HG02623 (cell line): Measurements from ENCODE around the gene SCYL1.
"Not testable (repeated sequence)": the region's sequence is repeated elsewhere in the genome, so short reads cannot be mapped to it uniquely, and the experiment has no call there.

ENCODE experiments used
- ATAC-seq: cut with Tn5 transposase; IDR thresholded peaks from one replicate; pipeline ENCODE4 v1.9.1; 2021; ENCODE audit warnings: moderate library complexity; ENCODE audit not compliant: unreplicated experiment

SCYL1 gene

DNA sequence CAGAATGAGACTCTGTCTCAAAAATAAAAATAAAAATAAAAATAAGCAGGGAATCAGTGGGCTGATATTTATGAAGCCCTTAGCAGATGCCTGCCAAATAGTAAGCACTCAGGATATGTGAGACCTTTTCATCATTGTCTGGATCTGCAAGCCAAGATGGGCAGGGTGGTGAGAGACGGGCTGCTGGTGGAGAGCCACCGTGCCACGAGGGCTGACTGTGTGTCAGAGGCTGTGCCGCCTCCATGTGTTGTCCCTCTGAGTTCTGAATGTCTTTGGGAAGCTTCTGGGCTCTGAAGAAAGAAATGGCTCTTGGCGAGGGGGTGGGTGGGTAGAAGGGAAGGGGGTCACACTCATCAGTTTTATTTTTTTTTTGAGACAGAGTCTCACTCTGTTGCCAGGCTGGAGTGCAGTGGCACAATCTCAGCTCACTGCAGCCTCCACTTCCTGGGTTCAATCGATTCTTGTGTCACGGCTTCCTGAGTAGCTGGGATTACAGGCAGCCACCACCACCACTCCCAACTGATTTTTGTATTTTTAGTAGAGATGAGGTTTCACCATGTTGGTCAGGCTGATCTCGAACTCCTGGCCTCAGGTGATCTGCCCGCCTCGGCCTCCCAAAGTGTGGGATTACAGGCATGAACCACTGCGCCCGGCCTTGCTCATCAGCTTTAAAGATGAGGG is 40.1 kb downstream of the SCYL1 start:
- not testable (repeated sequence) for ATAC-seq

DNA sequence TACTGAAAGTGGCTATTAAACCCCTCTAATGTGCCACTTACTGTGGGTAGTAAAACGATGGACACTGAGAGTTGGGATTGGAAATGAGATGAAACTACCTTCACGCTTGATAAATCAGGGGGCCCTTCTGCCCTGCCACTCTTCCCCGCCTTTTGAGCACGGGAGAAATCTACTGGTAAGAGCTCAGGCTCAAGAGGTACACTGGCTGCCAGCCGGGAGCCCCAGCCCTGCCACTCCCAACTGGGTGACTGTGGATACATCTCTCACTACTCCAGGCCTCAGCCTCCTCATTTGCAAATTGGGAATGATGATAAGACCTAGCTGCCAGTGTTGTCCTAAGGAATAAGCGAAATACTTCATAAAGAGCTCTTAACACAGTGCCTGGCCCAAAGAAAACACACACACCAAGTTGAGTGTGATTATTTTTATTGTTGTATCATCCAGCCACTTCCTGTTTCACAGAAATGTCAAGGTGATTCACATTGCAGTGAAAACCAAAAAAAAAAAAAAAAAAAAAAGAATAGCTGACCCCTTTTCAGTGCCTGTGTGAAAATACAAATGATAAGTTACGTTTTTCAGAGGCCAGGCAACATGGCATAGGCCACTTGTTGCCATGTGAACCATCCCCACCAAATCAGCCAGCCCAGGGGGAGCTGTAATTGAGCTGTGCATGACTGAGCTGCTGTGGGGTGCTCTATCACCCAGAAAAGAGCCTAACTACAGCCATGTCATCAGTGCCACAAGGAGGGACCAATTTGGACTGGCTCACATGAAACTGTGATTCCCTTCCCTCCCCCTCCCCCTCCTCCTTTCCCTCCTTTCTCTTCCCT is 41.0 kb downstream of the SCYL1 start:
- no peak for ATAC-seq

DNA sequence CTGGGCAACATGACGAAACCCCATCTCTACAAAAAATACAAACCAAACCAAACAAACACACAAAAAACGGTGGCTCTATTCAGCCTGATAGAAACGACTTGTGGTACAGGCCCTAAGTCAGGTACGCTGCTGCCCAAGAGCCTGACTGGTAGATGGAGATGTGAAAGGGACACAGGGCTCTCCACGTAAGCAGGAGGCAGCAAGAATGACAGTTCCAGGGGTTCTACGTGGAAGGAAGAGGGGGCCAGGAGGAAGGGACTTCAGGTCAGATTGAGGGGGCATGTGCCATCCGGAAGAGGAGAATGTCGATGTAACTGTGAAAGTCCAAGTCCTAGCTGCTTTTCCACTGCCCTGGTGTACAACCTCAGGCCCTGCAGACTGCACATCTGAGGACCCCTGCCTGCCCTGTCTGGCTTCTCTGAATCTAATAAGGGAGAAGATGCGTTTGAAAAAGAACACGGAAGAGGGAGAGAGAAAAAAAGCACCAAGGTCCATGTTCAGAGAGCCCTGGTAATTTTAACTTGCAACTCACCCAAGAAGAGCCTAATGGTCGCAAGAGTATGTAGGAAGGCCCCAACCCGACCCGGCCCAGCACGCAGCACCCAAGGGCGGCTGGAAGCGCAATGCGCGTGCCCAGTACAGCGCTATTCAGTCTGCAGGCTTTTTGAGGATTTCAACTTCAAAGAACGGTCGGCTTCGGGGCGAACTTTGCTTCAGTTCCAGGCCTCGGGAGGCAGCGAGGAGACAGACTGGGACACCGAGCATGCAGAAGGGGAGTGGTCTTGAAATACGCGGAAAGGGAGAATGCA is 44.5 kb downstream of the SCYL1 start:
- no peak for ATAC-seq

GRCh38 chr11:65569973-65570918 is 45.4 kb downstream of the SCYL1 start, which contains the start of gene ZNRD2:
TSS of gene ZNRD2 (plus strand) at chr11:65570477. CDS start at chr11:65570492, 15 bp downstream.
- peak; percentile 49 for ATAC-seq

GRCh38 chr11:65571420-65571819 is 46.5 kb downstream of the SCYL1 start:
- ATAC-seq: no peak

DNA sequence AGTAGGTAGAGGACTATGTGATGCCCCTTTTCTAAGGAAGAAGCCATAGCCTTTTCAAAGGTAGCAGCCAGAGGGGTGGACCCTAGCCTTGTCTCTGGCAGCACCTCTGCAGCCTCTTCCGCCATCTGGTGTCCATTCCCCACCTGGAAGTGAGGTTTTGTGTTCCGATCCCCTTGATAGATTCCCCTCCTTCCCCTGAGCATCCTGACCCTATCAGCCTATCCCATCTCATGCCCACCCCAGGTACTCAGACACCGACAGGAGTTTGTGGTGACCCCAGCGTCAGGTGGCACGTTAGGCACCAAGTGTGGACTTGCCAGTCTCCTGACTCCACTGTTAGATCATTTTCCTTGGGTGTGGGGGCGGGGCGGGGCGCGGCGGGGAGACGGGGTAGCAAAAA is 47.1 kb downstream of the SCYL1 start:
- no peak for ATAC-seq

DNA sequence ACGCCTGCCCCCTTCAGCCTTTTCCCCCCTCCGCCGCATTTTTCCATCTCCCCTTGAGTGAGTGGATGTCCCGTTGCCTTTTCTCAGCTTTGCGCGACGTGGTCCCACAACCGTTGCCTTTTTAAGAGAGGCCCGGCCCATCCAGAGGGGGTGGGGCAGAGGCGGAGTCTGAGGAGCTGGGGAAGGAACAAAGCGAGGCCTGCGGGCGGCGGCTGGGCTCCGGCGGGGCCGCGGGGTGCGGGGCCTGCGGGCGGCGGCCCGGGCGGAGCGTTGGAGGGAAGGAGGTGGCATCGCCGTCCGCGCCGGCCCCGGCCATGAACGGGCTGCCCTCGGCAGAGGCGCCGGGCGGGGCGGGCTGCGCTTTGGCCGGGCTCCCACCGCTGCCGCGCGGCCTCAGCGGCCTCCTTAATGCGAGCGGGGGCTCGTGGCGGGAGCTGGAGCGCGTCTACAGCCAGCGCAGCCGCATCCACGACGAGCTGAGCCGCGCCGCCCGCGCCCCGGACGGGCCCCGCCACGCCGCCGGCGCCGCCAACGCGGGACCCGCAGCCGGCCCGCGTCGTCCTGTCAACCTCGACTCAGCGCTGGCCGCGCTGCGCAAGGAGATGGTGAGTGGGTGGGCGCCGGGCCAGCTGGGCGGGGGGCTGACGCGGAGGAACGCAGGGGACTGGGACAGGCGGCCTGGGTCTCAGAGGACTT is 47.6 kb downstream of the SCYL1 start, which contains the start of gene FAM89B:
Gene FAM89B (plus strand): TSS at position 183 of the 696 bp plus-strand sequence. CDS start 132 bp downstream, at position 315.
- no peak for ATAC-seq

- ATAC-seq: no peak
Observed at GRCh38 chr11:65573391-65574079, 48.7 kb downstream of the SCYL1 start.

- ATAC-seq: peak; percentile 25
Observed at GRCh38 chr11:65574109-65574810, 49.4 kb downstream of the SCYL1 start.

DNA sequence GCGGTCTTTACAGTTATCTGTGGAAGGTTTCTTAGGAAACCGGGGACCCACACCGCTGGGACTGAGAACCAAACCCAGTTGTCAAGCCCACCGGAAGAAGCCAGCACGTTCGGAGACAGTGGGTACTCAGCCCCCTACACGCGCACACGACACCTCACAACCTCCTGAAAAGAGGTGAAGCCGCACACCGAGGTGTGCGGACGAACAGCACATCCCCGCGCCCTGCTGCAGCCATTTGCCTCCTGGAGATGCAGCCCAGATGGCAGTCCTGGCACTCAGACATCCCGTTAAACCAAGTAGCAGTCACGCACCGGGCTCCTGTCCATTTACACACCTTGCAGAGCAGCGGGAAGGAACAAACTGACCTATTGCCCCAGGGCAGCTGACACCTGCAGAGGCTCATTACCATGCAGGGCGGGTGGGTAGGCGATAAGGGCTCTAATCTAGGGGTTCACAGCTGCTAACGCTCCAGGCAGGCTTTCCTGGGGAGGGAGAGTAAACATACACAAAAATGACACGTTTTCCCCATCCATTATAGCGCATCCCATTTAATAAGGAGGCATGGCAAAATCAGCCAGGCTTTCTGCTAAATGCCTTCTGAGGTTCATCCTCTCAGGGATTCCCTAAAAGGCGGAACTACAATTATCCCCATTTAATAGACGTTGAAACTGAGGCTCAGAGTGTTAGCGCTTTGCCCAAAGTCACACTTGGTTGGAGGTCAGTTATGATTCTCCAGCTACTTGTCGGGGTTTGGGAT is 50.1 kb downstream of the SCYL1 start:
- ATAC-seq: no peak

DNA sequence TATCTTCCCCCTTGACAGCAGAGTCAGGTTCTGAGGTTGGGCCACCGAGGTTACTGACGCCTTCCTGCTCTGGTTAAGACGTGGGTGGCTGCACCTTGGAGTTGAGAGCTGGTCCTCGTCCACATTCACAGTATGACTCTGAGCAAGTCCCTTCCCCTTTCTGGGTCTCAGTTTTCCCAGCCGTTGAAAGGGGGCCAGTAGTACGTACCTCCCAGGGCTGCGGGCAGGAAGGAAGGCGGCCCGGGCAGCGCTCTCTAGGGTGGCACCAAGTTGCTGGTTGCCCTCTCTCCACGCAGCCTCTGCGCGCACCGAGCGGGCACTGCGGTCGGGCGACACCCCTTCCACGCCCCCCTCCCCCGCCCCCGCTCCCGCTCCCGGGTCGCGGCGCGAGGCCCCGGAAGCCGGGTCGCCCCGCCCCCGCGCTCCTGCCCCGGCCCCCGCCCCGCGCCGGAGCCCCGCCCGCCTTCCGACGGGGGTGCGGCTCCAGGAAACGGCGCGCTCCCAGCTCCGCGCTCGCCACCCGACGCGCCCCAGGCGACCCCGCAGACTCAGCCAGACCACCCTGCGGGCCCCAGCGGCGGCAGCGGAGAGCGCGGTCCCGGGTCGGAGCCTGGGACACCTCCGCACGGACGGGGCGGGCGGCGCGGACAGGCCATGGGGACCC is 50.8 kb downstream of the SCYL1 start, which contains the start of gene EHBP1L1:
Gene EHBP1L1 (plus strand): TSS at position 486 of the 664 bp plus-strand sequence. CDS start 250 bp downstream, outside the sequence.
- no peak for ATAC-seq

DNA sequence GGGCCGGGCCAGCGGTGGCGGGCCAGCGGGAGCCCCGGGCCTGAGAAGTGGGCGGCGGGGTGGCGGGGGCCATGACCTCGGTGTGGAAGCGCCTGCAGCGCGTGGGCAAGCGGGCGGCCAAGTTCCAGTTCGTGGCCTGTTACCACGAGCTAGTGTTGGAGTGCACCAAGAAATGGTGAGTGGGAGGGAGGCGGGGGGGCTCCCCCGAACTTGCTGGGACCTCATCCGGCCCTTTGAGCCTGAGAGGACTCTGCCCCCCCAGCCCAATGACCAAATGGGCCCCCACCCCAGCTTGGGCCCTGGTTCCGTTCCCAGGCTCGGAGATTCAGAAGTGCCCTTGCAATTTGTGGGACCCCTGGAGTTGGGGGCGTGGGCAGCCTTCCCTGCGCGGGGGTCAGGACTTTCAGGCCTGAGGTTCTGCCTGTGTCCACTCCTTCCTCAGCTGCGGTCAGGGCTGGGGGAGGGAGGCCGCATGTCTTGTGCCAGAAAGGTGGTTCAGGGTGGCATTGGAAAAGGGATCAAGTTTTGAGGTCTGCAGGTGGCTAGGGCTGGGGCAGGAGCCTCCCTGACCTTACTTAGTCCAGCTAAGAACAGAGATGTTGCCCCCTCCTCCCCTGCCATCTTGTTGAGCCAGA is 51.5 kb downstream of the SCYL1 start:
- no peak for ATAC-seq

- no peak for ATAC-seq
Observed at GRCh38 chr11:65576867-65577755, 52.2 kb downstream of the SCYL1 start.

DNA sequence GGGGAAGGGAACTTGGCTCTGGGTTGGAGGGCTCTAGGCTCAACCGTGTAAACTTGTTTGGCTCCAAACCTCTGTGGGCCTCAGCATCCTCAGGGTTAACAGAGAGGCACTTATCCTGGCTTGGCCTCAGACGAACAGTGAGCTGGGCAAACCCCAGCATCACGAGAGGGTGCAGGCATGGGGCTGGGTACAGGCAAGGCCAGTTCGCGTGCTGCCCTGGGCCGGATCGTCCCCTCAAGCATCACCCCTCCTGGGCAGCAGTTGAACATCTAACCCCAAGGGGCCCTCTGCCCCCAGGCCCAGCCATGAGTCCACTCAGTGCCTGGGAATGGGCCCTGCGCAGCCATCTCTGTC is 52.9 kb downstream of the SCYL1 start:
- no peak for ATAC-seq

- ATAC-seq: no peak
Observed at GRCh38 chr11:65578134-65578533, 53.3 kb downstream of the SCYL1 start.

DNA sequence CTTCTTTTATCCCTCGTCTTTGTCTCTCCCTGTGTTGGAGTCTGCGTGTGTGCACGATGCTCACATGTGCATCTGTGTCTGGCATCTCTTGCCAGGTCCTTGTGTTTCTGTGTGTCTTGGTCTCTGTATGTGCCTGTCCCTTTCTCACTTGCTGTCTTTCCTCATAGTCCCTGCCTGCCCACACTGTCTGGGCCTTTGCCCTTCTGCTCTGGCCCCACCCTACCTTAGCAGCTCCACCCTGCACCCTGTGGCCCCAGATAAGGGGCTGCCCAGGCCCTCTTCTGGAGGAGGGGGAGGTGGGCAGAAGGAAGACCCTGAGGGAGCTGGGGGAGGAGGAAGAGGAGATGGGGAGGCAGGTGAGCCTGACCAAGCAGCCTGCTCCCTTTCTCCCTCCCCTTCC is 53.8 kb downstream of the SCYL1 start:
- no peak for ATAC-seq
